Uterus (tissue), 4 donors: ENCODE measurements around the gene PHACTR2. TPM values are rescaled to one million over a fixed set of nuclear protein-coding genes. Genes with fewer than 3 reads are reported as not detected.

Experiments used
- DNase-seq, 2 donors: peaks; one replicate each; pipeline ENCODE4 v3.0.0-alpha.2; 2019 to 2020
- H3K27ac ChIP-seq, 2 donors: fragments of 200-600 bp; sonication (generic); 1 replicate in 1 of 2; 2 replicates in 1 of 2; pipeline ENCODE4 v1.5.1; 2016 to 2018
- H3K27me3 ChIP-seq, 2 donors: fragments of 200-600 bp; sonication (generic); one replicate each; pipeline ENCODE4 v1.5.1; 2018 to 2019; ENCODE audit warnings: control low read depth in 1 of 2
- H3K36me3 ChIP-seq, 2 donors: fragments of 200-600 bp; sonication (generic); one replicate each; pipeline ENCODE4 v1.5.1; 2019; ENCODE audit warnings: control low read depth in 1 of 2
- H3K4me1 ChIP-seq, 2 donors: fragments of 200-600 bp; sonication (generic); one replicate each; pipeline ENCODE4 v1.5.1; 2018 to 2019; ENCODE audit warnings: control low read depth in 1 of 2
- H3K4me3 ChIP-seq, 2 donors: fragments of 200-600 bp; sonication (generic); 1 replicate in 1 of 2; 2 replicates in 1 of 2; pipeline ENCODE4 v1.5.1; 2018 to 2019; ENCODE audit warnings: mild to moderate bottlenecking in 1 of 2
- H3K9me3 ChIP-seq, 2 donors: fragments of 200-600 bp; sonication (generic); one replicate each; pipeline ENCODE4 v1.5.1; 2019; ENCODE audit warnings: control low read depth in 1 of 2
- POLR2A ChIP-seq, 2 donors: fragments of 450-650 bp; IDR thresholded peaks; one replicate each; pipeline ENCODE4 v1.6.1; 2016; ENCODE audit warnings: antibody characterized with exemption in 2 of 2, mild to moderate bottlenecking in 1 of 2, moderate library complexity in 1 of 2
- intact Hi-C: fragments of 100-400 bp; cut with DNase I; formaldehyde crosslinking; loops from one replicate; pipeline ENCODE4 v1.15.1; 2023; ENCODE audit warnings: low total_unique reads
- total RNA-seq, 4 donors: library from RNA; depleted of rRNA in 3 of 4; stranded (reverse); fragments of >200 nt in 3 of 4; gene quantifications; one replicate each; pipeline versions ENCODE4 v1.1.0 to v1.2.4, GENCODE V29; 2014 to 2023
- TF ChIP-seq, protein P1 (sequence below), 4 experiments: fragments of 200-600 bp in 2 of 4; fragments of 450-650 bp in 2 of 4; sonication (generic) in 2 of 4; IDR thresholded peaks; one replicate each; pipeline ENCODE4 v1.5.1; 2016 to 2019; ENCODE audit warnings: antibody characterized with exemption in 4 of 4, mild to moderate bottlenecking in 2 of 4, moderate library complexity in 1 of 4
- donor health status: DM: yes; HTN: yes; CAD: no.

The PHACTR2 gene
- total RNA-seq, 4 donors from 2014 or later: 78.2 to 145 (median 90.1) TPM

DNA sequence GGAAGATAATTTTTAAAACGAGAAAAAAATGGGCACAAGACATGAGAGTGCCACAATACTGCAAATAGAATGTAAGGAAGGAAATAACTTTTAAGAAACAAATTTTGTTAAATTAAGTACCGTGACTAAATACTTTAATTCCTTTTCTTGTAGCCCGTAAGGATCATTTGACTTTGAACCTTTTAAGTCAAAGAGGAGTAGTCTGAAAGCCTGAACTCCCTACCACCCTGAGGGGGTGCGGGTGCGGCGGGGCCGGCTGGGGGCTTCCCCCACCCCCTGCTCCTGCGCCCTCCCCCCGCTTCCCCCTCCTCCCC is 231 bp upstream of the PHACTR2 start:
- H3K4me3 ChIP-seq: peak overlapping the region; percentile 38 to 72
- peaks cover 2 to 5% of the 10 kb centered on the region in 2 donors for H3K4me1 ChIP-seq
- TF ChIP-seq, protein P1, sequence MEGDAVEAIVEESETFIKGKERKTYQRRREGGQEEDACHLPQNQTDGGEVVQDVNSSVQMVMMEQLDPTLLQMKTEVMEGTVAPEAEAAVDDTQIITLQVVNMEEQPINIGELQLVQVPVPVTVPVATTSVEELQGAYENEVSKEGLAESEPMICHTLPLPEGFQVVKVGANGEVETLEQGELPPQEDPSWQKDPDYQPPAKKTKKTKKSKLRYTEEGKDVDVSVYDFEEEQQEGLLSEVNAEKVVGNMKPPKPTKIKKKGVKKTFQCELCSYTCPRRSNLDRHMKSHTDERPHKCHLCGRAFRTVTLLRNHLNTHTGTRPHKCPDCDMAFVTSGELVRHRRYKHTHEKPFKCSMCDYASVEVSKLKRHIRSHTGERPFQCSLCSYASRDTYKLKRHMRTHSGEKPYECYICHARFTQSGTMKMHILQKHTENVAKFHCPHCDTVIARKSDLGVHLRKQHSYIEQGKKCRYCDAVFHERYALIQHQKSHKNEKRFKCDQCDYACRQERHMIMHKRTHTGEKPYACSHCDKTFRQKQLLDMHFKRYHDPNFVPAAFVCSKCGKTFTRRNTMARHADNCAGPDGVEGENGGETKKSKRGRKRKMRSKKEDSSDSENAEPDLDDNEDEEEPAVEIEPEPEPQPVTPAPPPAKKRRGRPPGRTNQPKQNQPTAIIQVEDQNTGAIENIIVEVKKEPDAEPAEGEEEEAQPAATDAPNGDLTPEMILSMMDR (IDR thresholded peaks at IDR 0.05): no peak
- TF ChIP-seq POLR2A (IDR thresholded peaks at IDR 0.05): no peak
- no peaks in the 10 kb centered on the region for H3K9me3 ChIP-seq
- no peaks in the 10 kb centered on the region for H3K27me3 ChIP-seq
- H3K27ac ChIP-seq: peak overlapping the region; percentile 89 to 94
- no peaks in the 10 kb centered on the region for H3K36me3 ChIP-seq
- intact Hi-C loops: no loop called here
- DNase-seq: no peak

DNA sequence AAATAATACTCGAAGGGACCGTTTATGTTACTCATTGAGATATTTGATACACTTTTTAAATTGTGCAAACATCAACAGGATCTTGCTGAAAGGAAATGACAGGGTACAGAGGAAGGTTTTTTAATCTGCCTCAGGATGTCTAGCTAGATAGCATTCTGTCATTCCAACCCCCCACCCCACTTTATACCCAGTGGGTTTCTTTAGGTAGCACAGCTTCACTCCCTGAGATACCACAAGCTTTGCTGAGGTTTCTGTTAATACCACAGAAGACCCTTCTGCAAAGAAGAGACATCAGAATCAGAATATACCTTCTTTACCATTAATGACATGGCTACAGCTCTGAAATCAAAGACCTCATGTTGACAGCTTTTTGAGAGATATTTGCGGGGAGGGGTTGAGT is 1.3 kb downstream of the PHACTR2 start:
- Histone ChIP-seq H3K27ac (peak overlapping the region; percentile 89 to 94), H3K9me3 (no peaks in the 10 kb centered on the region), H3K4me1 (peaks cover 2 to 5% of the 10 kb centered on the region in 2 donors), H3K27me3 (no peaks in the 10 kb centered on the region), H3K36me3 (no peaks in the 10 kb centered on the region), H3K4me3 (peak overlapping the region; percentile 38 to 72)
- DNase-seq: no peak
- TF ChIP-seq POLR2A (IDR thresholded peaks at IDR 0.05): no peak
- TF ChIP-seq, protein P1 (IDR thresholded peaks at IDR 0.05): no peak
- intact Hi-C loops: no loop called here

DNA sequence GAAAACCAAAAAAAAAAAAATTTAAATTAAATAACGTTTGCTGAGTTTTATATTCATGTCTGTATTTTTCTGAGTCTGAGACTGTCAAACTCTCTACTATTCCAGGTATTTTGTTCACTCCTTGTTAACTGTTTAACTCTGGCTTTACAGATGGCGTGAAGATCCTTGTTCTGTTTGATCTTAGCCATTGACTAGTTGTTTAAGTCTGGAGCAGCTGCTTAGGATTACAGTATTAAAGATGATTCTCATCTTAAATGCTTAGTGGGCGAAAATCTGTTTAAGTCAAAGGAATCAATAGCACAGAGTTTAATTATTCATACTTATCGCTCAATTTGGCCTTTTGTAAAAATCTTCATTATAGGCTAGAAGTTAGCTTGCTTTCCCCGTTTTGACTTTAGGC is 2.4 kb downstream of the PHACTR2 start:
- no peak overlapping the region for H3K4me3 ChIP-seq
- TF ChIP-seq POLR2A (IDR thresholded peaks at IDR 0.05): no peak
- TF ChIP-seq, protein P1 (IDR thresholded peaks at IDR 0.05): no peak

DNA sequence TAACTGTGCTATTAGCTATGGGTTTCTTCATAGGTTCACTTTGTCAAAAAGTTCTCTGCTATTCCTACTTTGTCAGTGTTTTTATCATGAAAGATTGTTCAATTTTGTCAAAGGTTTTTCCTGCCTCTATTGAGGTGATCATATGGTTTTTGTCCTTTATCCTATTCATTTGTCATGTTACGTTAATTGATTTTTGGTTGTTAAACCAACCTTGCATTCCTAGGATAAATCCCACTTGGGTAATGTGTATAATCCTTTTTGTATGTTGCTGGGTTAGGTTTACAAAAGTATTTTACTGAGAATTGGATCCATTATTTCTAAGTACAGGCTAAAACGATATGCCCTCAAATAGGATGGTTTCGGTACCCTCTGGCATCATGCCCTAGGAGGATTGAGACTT is 5.0 kb downstream of the PHACTR2 start:
- Histone ChIP-seq H3K27me3 (no peaks in the 10 kb centered on the region), H3K4me1 (peaks cover 0 to 1% of the 10 kb centered on the region in 2 donors), H3K4me3 (no peak overlapping the region), H3K27ac (no peak overlapping the region), H3K36me3 (no peaks in the 10 kb centered on the region), H3K9me3 (no peaks in the 10 kb centered on the region)
- intact Hi-C loops: no loop called here
- no peak for DNase-seq
- no peak for TF ChIP-seq POLR2A (IDR thresholded peaks at IDR 0.05)
- TF ChIP-seq, protein P1 (IDR thresholded peaks at IDR 0.05): no peak

More for the DNA sequence above, 2.4 kb downstream of the PHACTR2 start:
- Histone ChIP-seq H3K4me1 (peaks cover 0 to 2% of the 10 kb centered on the region in 2 donors), H3K36me3 (no peaks in the 10 kb centered on the region), H3K27ac (peak overlapping the region; percentile 16 to 89), H3K27me3 (no peaks in the 10 kb centered on the region), H3K9me3 (no peaks in the 10 kb centered on the region)
- no peak for DNase-seq
- intact Hi-C loops: no loop called here

DNA sequence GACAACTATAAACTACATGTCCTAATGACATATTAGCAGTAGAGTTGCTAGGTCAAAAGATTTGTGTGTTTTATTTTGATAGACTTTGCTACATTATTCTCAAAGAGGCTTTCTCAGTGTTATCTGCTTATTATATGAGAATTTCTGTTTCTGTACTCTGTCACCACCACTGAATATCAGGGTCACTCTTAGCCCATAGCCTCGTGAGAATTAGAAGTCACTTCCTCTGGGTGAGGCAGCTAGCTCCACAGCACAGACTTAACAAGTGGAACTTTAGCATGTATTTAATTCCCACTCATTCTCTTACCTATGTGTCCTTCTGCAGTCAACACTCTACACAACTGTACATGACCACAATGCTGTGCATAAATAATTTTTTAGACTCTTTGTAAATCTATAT is 6.7 kb downstream of the PHACTR2 start:
- H3K4me3 ChIP-seq: no peak overlapping the region
- TF ChIP-seq POLR2A (IDR thresholded peaks at IDR 0.05): no peak
- TF ChIP-seq, protein P1 (IDR thresholded peaks at IDR 0.05): no peak
- H3K4me1 ChIP-seq: peaks cover 0 to 9% of the 10 kb centered on the region in 2 donors
- H3K9me3 ChIP-seq: no peaks in the 10 kb centered on the region
- no peaks in the 10 kb centered on the region for H3K27me3 ChIP-seq
- no peaks in the 10 kb centered on the region for H3K36me3 ChIP-seq
- intact Hi-C loops: no loop called here
- no peak for DNase-seq
- no peak overlapping the region for H3K27ac ChIP-seq
